K562 (cell line): Measurements from ENCODE around the gene DALRD3. TPM values are rescaled to one million over a fixed set of nuclear protein-coding genes. Genes with fewer than 3 reads are reported as not detected.
A peak's percentile ranks its signal among the peaks of the same experiment; 100 is the strongest.

Source experiments
- ATAC-seq: fragments of 200-7000 bp; cut with Tn5 transposase; 3 replicates; pipeline ENCODE4 v1.9.1; 2020; ENCODE audit warnings: moderate library complexity
- BruUV-seq: library from RNA; stranded (reverse); fragments of 400-500 nt; replicated peaks from 2 replicates; lab custom pipeline; 2021; lab: Mats Ljungman, UMichigan
- CTCF ChIA-PET: fragments of 300-600 bp; formaldehyde crosslinking; extraction: SDS; loops from one replicate; lab custom pipeline; 2021; ENCODE audit warnings: low intra/inter-chr PET ratio; lab: Yijun Ruan, JAX
- POLR2A ChIA-PET: fragments of 300-600, 350-650 bp; sonication (Branson Sonifier 250); formaldehyde crosslinking; extraction: SDS; loops from one replicate; lab custom pipeline; 2021; ENCODE audit warnings: antibody characterized with exemption, inconsistent platforms; lab: Yijun Ruan, JAX
- DNase-seq, 4 experiments: peaks; one replicate each; pipeline versions ENCODE4 v3.0.0 to v3.0.0-alpha.2; 2011 to 2018; ENCODE audit warnings: low spot score in 3 of 4, mixed read lengths in 3 of 4; ENCODE audit errors: extremely low read depth in 1 of 4
- FAIRE-seq: peaks from 2 replicates; lab custom pipeline; 2011; peaks lifted over from hg19 to GRCh38; lab: Jason Lieb, UNC
- H2AFZ ChIP-seq: 2 replicates; pipeline ENCODE4 v1.6.0; 2011; ENCODE audit warnings: low read depth, low read length, control low read depth, inconsistent platforms
- H3K27ac ChIP-seq: fragments of 200-600 bp; 3 replicates; pipeline ENCODE4 v1.8.0; 2011; ENCODE audit warnings: low read depth, mild to moderate bottlenecking, control low read depth, inconsistent platforms, low read length, moderate library complexity, mixed read lengths; ENCODE audit errors: extremely low read depth
- H3K27me3 ChIP-seq, 2 experiments: fragments of 300-600 bp in 1 of 2; 2 replicates in 1 of 2; 3 replicates in 1 of 2; pipeline versions ENCODE4 v1.6.0 to v1.8.0; 2011; ENCODE audit warnings: inconsistent platforms in 2 of 2, low read length in 2 of 2, mild to moderate bottlenecking in 1 of 2, mixed read lengths in 1 of 2, moderate library complexity in 1 of 2; ENCODE audit not compliant: control insufficient read depth in 2 of 2, insufficient read depth in 2 of 2
- H3K36me3 ChIP-seq: fragments of 300-600 bp; 3 replicates; pipeline ENCODE4 v1.8.0; 2011; ENCODE audit warnings: mild to moderate bottlenecking, low read length, inconsistent platforms; ENCODE audit not compliant: control insufficient read depth, insufficient read depth
- H3K4me1 ChIP-seq, 2 experiments: fragments of 200-600 bp in 1 of 2; replicated peaks in 1 of 2; 2 replicates in 1 of 2; 3 replicates in 1 of 2; pipeline versions ENCODE4 v1.5.1 to v1.8.0; 2011; ENCODE audit warnings: inconsistent platforms in 2 of 2, low read length in 2 of 2, mild to moderate bottlenecking in 1 of 2, mixed read lengths in 1 of 2, moderate library complexity in 1 of 2; ENCODE audit not compliant: control insufficient read depth in 2 of 2, insufficient read depth in 2 of 2
- H3K4me2 ChIP-seq: 2 replicates; pipeline ENCODE4 v1.6.1; 2011; ENCODE audit warnings: low read length, control low read depth, inconsistent platforms, mixed read lengths; ENCODE audit not compliant: insufficient read depth
- H3K4me3 ChIP-seq: fragments of 200-600 bp; sonication (generic), shearing (Covaris generic); 2 replicates; pipeline ENCODE4 v1.5.1; 2016; ENCODE audit warnings: control low read depth, inconsistent platforms
- H3K79me2 ChIP-seq: fragments of 200-600 bp; 3 replicates; pipeline ENCODE4 v1.8.0; 2011; ENCODE audit warnings: low read length, inconsistent platforms; ENCODE audit not compliant: control insufficient read depth, insufficient read depth
- H3K9ac ChIP-seq, 2 experiments: 2 replicates each; pipeline versions ENCODE4 v1.6.0 to v1.6.1; 2011; ENCODE audit warnings: low read depth in 2 of 2, low read length in 2 of 2, control low read depth in 1 of 2, inconsistent platforms in 1 of 2, mild to moderate bottlenecking in 1 of 2, mixed read lengths in 1 of 2; ENCODE audit not compliant: insufficient read depth in 1 of 2
- H3K9me1 ChIP-seq: one replicate; pipeline ENCODE4 v1.6.0; 2011; ENCODE audit warnings: inconsistent platforms, mild to moderate bottlenecking, low read length, moderate library complexity; ENCODE audit not compliant: control insufficient read depth, insufficient read depth
- H3K9me3 ChIP-seq: replicated peaks from 2 replicates; pipeline ENCODE4 v1.5.1; 2011; ENCODE audit warnings: low read depth, low read length, inconsistent platforms; ENCODE audit not compliant: control insufficient read depth, insufficient read depth
- H4K20me1 ChIP-seq: replicated peaks from 2 replicates; pipeline ENCODE4 v1.6.1; 2011; ENCODE audit warnings: low read length, inconsistent platforms, mixed read lengths; ENCODE audit not compliant: control insufficient read depth, insufficient read depth
- CHD2 ChIP-seq: IDR thresholded peaks from 2 replicates; pipeline ENCODE4 v1.6.1; 2011; ENCODE audit warnings: low read depth, low read length
- HNRNPL ChIP-seq: fragments of 200-400 bp; formaldehyde crosslinking; IDR thresholded peaks from 2 replicates; pipeline ENCODE4 v1.6.1; 2017; ENCODE audit warnings: low read depth, mild to moderate bottlenecking, low read length
- MCM5 ChIP-seq: fragments of 450-650 bp; IDR thresholded peaks from 2 replicates; pipeline ENCODE4 v1.6.1; 2016; ENCODE audit warnings: low read depth
- MYNN ChIP-seq, 2 experiments: sonication (generic); formaldehyde crosslinking in 1 of 2; IDR thresholded peaks; 2 replicates each; pipeline versions ENCODE4 v1.5.0 to v1.6.1; 2016 to 2020; ENCODE audit warnings: antibody characterized with exemption in 1 of 2, missing genetic modification reagents in 1 of 2
- PTBP1 ChIP-seq: fragments of 200-400 bp; formaldehyde crosslinking; IDR thresholded peaks from 2 replicates; pipeline ENCODE4 v1.6.1; 2017; ENCODE audit warnings: low read depth, low read length
- ZNF79 ChIP-seq: fragments of 250-450 bp; sonication (Bioruptor Pico); IDR thresholded peaks from 2 replicates; pipeline ENCODE4 v1.4.0; 2020; ENCODE audit warnings: low read depth, mild to moderate bottlenecking, moderate library complexity
- in situ Hi-C: fragments of 300-500 bp; cut with MboI; formaldehyde crosslinking; loops from 4 replicates; pipeline ENCODE4 v1.15.0; 2018; ENCODE audit warnings: inconsistent platforms, mixed read lengths
- intact Hi-C: fragments of 100-400 bp; cut with micrococcal nuclease; formaldehyde crosslinking; loops from 2 replicates; pipeline ENCODE4 v1.14.2; 2022
- polyA plus RNA-seq, 8 experiments: library from polyadenylated mRNA; depleted of rRNA in 4 of 8; stranded (reverse) in 5 of 8; unstranded in 3 of 8; fragments of >200 nt; fragmentation: Nextera tagmentation in 2 of 8; fragmentation: Illumina TruSeq in 1 of 8; extraction: Ambion mirVana in 2 of 8; extraction: Trizol in 1 of 8; gene quantifications; 2 replicates each; pipeline versions ENCODE4 v1.2.1 to v1.2.3, GENCODE V29; 2011 to 2014; ENCODE audit warnings: inconsistent platforms in 1 of 8, missing spikeins in 1 of 8
- total RNA-seq, 7 experiments: library from RNA; depleted of rRNA in 6 of 7; stranded (reverse); fragments of >200 nt in 6 of 7; fragmentation: Illumina TruSeq in 2 of 7; extraction: Trizol in 2 of 7; gene quantifications; 2 replicates each; pipeline versions ENCODE4 v1.2.1 to v1.2.3, GENCODE V29; 2011 to 2021; ENCODE audit warnings: low replicate concordance in 1 of 7
- TF ChIP-seq, protein P1 (sequence below): fragments of 250-450 bp; sonication (Bioruptor Pico); IDR thresholded peaks from 2 replicates; pipeline ENCODE4 v1.8.0; 2022; ENCODE audit warnings: inconsistent platforms, mild to moderate bottlenecking, moderate library complexity, borderline replicate concordance
- TF ChIP-seq, protein P2 (sequence below): fragments of 200-600 bp; sonication (generic); IDR thresholded peaks from one replicate; pipeline ENCODE4 v1.6.1; 2012; ENCODE audit warnings: mild to moderate bottlenecking, low read depth, low read length, inconsistent platforms

Gene DALRD3
- total and polyA plus RNA-seq, 9 of the 15 experiments (the other 6 are each of a cell fraction or from before 2014, with no cell fraction given): 6.6 to 31.3 (median 14.4) TPM

DNA sequence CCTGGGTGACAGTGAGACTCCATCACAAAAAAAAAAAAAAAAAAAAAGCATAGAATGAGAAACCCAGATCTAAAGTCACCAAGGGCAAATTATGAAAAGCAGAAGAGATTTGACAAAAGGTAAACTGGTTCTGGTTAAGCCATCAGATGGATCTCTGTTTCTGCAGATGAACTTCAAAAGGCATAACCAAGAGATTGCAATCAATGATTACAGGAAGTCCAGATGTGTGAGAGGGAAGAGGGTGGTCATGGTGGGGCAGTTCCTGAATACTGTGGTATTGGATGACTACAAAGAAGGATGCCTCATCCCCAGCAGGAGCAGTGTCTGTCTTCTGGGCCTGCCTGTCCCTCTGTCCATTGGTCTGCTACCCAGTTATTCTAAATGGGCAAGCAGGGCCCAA lies 24.5 kb downstream of the DALRD3 start:
- no TSS peak for BruUV-seq
- POLR2A ChIA-PET: interaction anchor here (0.7 kb wide), 1 partner anchor 14 kb away, joined by 4 read pairs; no protein-coding TSS in a partner anchor

More for the DNA sequence above, 24.5 kb downstream of the DALRD3 start:
- no peaks in the 10 kb centered on the region for H3K79me2 ChIP-seq
- no peak overlapping the region for H3K4me2 ChIP-seq
- in situ Hi-C loops: no loop called here
- no peak for TF ChIP-seq CHD2
- TF ChIP-seq, protein P1, sequence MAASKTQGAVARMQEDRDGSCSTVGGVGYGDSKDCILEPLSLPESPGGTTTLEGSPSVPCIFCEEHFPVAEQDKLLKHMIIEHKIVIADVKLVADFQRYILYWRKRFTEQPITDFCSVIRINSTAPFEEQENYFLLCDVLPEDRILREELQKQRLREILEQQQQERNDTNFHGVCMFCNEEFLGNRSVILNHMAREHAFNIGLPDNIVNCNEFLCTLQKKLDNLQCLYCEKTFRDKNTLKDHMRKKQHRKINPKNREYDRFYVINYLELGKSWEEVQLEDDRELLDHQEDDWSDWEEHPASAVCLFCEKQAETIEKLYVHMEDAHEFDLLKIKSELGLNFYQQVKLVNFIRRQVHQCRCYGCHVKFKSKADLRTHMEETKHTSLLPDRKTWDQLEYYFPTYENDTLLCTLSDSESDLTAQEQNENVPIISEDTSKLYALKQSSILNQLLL (CRISPR knock-in tag): no peak
- TF ChIP-seq, protein P2, sequence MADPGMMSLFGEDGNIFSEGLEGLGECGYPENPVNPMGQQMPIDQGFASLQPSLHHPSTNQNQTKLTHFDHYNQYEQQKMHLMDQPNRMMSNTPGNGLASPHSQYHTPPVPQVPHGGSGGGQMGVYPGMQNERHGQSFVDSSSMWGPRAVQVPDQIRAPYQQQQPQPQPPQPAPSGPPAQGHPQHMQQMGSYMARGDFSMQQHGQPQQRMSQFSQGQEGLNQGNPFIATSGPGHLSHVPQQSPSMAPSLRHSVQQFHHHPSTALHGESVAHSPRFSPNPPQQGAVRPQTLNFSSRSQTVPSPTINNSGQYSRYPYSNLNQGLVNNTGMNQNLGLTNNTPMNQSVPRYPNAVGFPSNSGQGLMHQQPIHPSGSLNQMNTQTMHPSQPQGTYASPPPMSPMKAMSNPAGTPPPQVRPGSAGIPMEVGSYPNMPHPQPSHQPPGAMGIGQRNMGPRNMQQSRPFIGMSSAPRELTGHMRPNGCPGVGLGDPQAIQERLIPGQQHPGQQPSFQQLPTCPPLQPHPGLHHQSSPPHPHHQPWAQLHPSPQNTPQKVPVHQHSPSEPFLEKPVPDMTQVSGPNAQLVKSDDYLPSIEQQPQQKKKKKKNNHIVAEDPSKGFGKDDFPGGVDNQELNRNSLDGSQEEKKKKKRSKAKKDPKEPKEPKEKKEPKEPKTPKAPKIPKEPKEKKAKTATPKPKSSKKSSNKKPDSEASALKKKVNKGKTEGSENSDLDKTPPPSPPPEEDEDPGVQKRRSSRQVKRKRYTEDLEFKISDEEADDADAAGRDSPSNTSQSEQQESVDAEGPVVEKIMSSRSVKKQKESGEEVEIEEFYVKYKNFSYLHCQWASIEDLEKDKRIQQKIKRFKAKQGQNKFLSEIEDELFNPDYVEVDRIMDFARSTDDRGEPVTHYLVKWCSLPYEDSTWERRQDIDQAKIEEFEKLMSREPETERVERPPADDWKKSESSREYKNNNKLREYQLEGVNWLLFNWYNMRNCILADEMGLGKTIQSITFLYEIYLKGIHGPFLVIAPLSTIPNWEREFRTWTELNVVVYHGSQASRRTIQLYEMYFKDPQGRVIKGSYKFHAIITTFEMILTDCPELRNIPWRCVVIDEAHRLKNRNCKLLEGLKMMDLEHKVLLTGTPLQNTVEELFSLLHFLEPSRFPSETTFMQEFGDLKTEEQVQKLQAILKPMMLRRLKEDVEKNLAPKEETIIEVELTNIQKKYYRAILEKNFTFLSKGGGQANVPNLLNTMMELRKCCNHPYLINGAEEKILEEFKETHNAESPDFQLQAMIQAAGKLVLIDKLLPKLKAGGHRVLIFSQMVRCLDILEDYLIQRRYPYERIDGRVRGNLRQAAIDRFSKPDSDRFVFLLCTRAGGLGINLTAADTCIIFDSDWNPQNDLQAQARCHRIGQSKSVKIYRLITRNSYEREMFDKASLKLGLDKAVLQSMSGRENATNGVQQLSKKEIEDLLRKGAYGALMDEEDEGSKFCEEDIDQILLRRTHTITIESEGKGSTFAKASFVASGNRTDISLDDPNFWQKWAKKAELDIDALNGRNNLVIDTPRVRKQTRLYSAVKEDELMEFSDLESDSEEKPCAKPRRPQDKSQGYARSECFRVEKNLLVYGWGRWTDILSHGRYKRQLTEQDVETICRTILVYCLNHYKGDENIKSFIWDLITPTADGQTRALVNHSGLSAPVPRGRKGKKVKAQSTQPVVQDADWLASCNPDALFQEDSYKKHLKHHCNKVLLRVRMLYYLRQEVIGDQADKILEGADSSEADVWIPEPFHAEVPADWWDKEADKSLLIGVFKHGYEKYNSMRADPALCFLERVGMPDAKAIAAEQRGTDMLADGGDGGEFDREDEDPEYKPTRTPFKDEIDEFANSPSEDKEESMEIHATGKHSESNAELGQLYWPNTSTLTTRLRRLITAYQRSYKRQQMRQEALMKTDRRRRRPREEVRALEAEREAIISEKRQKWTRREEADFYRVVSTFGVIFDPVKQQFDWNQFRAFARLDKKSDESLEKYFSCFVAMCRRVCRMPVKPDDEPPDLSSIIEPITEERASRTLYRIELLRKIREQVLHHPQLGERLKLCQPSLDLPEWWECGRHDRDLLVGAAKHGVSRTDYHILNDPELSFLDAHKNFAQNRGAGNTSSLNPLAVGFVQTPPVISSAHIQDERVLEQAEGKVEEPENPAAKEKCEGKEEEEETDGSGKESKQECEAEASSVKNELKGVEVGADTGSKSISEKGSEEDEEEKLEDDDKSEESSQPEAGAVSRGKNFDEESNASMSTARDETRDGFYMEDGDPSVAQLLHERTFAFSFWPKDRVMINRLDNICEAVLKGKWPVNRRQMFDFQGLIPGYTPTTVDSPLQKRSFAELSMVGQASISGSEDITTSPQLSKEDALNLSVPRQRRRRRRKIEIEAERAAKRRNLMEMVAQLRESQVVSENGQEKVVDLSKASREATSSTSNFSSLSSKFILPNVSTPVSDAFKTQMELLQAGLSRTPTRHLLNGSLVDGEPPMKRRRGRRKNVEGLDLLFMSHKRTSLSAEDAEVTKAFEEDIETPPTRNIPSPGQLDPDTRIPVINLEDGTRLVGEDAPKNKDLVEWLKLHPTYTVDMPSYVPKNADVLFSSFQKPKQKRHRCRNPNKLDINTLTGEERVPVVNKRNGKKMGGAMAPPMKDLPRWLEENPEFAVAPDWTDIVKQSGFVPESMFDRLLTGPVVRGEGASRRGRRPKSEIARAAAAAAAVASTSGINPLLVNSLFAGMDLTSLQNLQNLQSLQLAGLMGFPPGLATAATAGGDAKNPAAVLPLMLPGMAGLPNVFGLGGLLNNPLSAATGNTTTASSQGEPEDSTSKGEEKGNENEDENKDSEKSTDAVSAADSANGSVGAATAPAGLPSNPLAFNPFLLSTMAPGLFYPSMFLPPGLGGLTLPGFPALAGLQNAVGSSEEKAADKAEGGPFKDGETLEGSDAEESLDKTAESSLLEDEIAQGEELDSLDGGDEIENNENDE: no peak
- TF ChIP-seq HNRNPL: no peak
- TF ChIP-seq MCM5: no peak
- TF ChIP-seq ZNF79 (CRISPR knock-in tag): no peak
- TF ChIP-seq MYNN (IDR thresholded peaks at IDR 0.05): no peak
- TF ChIP-seq MYNN (CRISPR knock-in tag; IDR thresholded peaks at IDR 0.05): no peak
- TF ChIP-seq PTBP1: no peak
- TF ChIP-seq, all 486 proteins: peak for 0
- no peak overlapping the region for H3K27ac ChIP-seq
- no peaks in the 10 kb centered on the region for H3K27me3 ChIP-seq
- no peaks in the 10 kb centered on the region for H3K9me3 ChIP-seq
- no peaks in the 10 kb centered on the region for H3K9me1 ChIP-seq
- H2AFZ ChIP-seq: no peak overlapping the region
- DNase-seq (no peak), FAIRE-seq (peak; percentile 51), ATAC-seq (no peak)
- H3K4me1 ChIP-seq: peaks cover 9 to 26% of the 10 kb centered on the region in 2 experiments
- intact Hi-C loops: no loop called here
- H4K20me1 ChIP-seq: no peaks in the 10 kb centered on the region
- no peak overlapping the region for H3K4me3 ChIP-seq
- no peaks in the 10 kb centered on the region for H3K36me3 ChIP-seq
- CTCF ChIA-PET: no interaction called here
- H3K9ac ChIP-seq: no peak overlapping the region
